Measurements from ENCODE around the gene NEUROG1. TPM values are rescaled to one million over a fixed set of nuclear protein-coding genes. Genes with fewer than 3 reads are reported as not detected.

NEUROG1 gene
- total and polyA plus RNA-seq, 2 experiments from 2014 or later, result 0.16 TPM; not detected in 1

GRCh38 chr5:135537271-135537670, 1.5 kb upstream of the NEUROG1 start (continued):
- no peak for TF ChIP-seq REST (IDR thresholded peaks at IDR 0.05; ENCODE audit: unreplicated experiment)
- TF ChIP-seq CREB1 (CRISPR knock-in tag; IDR thresholded peaks at IDR 0.05; ENCODE audit: low read depth), result no peak
- no peak for TF ChIP-seq EZH2phosphoT487 (IDR thresholded peaks at IDR 0.05; ENCODE audit: unreplicated experiment)
- TF ChIP-seq STAT1 (IDR thresholded peaks at IDR 0.05; ENCODE audit: unreplicated experiment), result no peak

- TF ChIP-seq STAT1 (IDR thresholded peaks at IDR 0.05; ENCODE audit: unreplicated experiment), result no peak
- no peak for TF ChIP-seq CREB1 (CRISPR knock-in tag; IDR thresholded peaks at IDR 0.05; ENCODE audit: low read depth)
- TF ChIP-seq ZNF331 (CRISPR knock-in tag; IDR thresholded peaks at IDR 0.05; ENCODE audit: low read depth), result no peak
- TF ChIP-seq JUNB (IDR thresholded peaks at IDR 0.05; ENCODE audit: unreplicated experiment), result no peak
- TF ChIP-seq EZH2 (IDR thresholded peaks at IDR 0.05; ENCODE audit: low read depth, unreplicated experiment), result peak; percentile 84
- no peak for TF ChIP-seq ETS1 (IDR thresholded peaks at IDR 0.05)
- TF ChIP-seq EZH2phosphoT487 (IDR thresholded peaks at IDR 0.05; ENCODE audit: unreplicated experiment), result peak; percentile 73
- no peak for TF ChIP-seq ZNF462 (CRISPR knock-in tag; IDR thresholded peaks at IDR 0.05)
- no peaks in the 10 kb centered on the region for H3K79me2 ChIP-seq (replicated peaks; ENCODE audit: insufficient read depth)
- no peak overlapping the region for H3K27ac Mint-ChIP-seq
- H3K4me3 ChIP-seq, result peak overlapping the region; percentile 49
- no peak overlapping the region for H3K27ac ChIP-seq (ENCODE audit: low read depth)
- peaks cover 15% of the 10 kb centered on the region for H3K4me1 ChIP-seq (ENCODE audit: insufficient read depth)
- no peaks in the 10 kb centered on the region; the same call in 2 of the 3 replicates for H3K36me3 Mint-ChIP-seq (ENCODE audit: low read depth)
- H3F3A ChIP-seq (replicated peaks; ENCODE audit: low read depth), result peaks cover 11% of the 10 kb centered on the region; the same call in 1 of the 2 replicates
- H3K4me3 Mint-ChIP-seq, result peak overlapping the region; percentile 29; the same call in 2 of the 3 replicates
- ATAC-seq (peak; percentile 32), DNase-seq (ENCODE audit: low spot score) (peak; percentile 47)
- H3K9me3 Mint-ChIP-seq, result peaks cover 17% of the 10 kb centered on the region
- peaks cover 100% of the 10 kb centered on the region for H3K27me3 Mint-ChIP-seq (ENCODE audit: insufficient read depth, low read depth, poor library complexity)
- H2AFZ ChIP-seq, result peak overlapping the region; percentile 88
- peaks cover 34% of the 10 kb centered on the region for H4K20me1 ChIP-seq (replicated peaks; ENCODE audit: insufficient read depth)
- H3K4me2 ChIP-seq, result peak overlapping the region; percentile 75
- peaks cover 16% of the 10 kb centered on the region for H3K4me1 Mint-ChIP-seq
- no peaks in the 10 kb centered on the region for H3K9me2 ChIP-seq (ENCODE audit: insufficient read depth)
- H3K36me3 ChIP-seq (ENCODE audit: insufficient read depth), result no peaks in the 10 kb centered on the region; the same call in 1 of the 2 replicates
- peaks cover 100% of the 10 kb centered on the region for H3K27me3 ChIP-seq (ENCODE audit: insufficient read depth)
Observed at GRCh38 chr5:135535420-135535819, 344 bp downstream of the NEUROG1 start.
